GM19023 (cell line): ENCODE data around the gene SHANK1.

Source experiments
- ATAC-seq: cut with Tn5 transposase; IDR thresholded peaks from one replicate; pipeline ENCODE4 v1.9.1; 2021; ENCODE audit warnings: mild to moderate bottlenecking, moderate library complexity; ENCODE audit not compliant: unreplicated experiment

SHANK1 gene

DNA sequence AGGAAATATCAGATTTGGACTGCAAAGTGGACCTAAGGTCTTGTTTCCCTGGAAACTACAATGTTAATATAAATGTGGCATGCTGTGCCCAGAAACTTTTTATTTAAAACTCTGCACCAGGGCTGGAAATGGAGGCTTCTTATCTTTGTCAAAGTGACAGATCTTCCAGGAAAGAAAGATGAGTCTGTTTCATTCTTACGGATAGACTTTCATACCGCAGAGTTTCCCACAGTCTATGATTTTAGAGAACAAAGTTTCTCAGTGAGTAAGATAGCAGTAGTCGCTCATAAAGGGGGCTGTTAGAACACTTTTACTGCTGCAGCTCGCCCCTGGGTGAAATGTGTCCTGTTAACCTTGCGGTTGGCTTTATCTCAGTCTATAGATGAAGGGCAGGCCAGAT lies 10.3 kb upstream of the SHANK1 start:
- ATAC-seq: no peak

DNA sequence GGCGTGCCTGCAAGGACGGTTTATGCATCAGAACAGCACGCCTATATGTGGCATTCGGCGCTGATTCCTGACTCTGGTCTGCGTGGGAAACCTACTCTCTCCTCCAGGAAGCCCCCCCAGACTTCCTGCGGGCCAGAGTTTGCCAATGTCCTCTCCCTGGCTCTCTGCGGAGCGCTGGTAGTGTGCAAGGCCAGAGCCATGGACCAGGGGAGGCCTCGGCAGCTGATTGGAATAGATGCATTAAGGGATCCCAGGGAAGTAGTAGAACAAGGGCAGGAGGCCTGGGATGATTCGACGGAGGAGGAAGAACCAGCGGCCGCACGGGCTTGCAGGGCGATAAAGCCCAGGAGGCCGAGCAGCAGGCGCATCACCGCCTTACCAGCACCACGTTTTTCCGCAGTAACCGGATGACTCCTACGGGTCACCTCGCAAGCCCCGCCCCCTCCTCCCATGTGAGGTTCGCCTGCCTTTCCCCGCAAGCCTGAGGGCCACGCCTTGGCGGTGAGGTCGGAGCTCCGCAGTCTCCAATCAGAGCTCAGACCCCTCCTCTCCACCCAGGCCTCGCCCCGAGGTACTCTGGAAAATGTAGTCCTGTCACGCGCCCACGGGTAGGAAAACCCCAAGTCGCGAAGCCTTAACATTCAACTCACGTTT lies 8.6 kb upstream of the SHANK1 start:
- no peak for ATAC-seq

DNA sequence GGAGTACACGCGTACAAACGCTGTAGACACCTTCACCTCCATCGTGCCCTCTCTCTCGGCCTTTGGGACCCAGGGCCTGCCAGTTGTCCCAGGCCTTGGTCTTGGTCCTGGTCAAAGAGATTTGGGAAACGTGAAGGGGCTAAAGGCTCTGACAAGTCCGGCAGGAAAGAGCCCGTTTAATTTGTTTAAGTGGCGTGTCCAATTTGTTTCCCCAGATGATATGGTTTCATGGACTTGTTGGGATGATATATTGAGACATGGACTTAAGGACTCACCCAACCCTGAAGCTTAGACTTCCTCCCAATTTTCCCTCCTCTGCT lies 6.3 kb upstream of the SHANK1 start:
- ATAC-seq: no peak

DNA sequence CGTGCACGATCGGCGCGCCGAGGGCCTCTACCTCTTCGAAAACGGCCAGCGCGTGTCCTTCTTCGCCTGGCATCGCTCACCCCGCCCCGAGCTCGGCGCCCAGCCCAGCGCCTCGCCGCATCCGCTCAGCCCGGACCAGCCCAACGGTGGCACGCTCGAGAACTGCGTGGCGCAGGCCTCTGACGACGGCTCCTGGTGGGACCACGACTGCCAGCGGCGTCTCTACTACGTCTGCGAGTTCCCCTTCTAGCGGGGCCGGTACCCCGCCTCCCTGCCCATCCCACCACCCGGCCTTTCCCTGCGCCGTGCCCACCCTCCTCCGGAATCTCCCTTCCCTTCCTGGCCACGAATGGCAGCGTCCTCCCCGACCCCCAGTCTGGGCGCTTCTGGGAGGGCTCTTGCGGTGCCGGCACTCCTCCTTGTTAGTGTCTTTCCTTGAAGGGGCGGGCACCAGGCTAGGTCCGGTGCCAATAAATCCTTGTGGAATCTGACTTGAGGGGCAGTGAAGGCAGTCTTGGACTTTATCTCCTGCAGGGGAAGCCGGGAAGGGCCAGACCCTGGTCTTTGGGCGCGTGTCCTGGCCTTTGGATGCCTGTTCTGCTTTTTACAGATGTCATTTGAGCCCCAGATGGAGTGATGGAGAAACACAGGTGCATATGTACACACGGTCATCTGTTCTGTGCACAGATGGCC lies 5.8 kb upstream of the SHANK1 start:
- ATAC-seq: no peak

DNA sequence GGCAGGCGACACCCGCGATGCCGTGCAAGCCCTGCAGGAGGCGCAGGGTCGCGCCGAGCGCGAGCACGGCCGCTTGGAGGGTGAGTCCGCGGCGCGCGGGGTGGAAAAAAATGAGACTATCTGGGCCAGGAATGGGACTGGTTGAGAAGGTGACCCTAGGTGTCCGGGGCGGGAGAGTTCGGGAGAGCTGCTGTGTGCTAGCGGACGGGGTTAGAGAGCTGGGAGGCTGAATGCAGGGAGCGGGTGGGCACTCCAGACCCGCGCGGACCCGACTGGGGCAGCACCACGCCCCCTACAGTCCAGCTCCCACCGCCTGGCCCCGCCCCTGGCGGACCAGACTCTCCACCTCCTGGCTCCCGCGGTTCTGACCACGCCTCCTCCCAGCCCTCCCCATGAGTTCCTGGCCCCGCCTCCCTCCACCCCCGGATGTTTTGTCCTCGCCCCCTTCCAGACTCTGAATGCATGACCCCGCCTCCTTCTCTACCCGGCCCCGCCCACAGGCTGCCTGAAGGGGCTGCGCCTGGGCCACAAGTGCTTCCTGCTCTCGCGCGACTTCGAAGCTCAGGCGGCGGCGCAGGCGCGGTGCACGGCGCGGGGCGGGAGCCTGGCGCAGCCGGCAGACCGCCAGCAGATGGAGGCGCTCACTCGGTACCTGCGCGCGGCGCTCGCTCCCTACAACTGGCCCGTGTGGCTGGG lies 5.1 kb upstream of the SHANK1 start:
- ATAC-seq: peak; percentile 56

DNA sequence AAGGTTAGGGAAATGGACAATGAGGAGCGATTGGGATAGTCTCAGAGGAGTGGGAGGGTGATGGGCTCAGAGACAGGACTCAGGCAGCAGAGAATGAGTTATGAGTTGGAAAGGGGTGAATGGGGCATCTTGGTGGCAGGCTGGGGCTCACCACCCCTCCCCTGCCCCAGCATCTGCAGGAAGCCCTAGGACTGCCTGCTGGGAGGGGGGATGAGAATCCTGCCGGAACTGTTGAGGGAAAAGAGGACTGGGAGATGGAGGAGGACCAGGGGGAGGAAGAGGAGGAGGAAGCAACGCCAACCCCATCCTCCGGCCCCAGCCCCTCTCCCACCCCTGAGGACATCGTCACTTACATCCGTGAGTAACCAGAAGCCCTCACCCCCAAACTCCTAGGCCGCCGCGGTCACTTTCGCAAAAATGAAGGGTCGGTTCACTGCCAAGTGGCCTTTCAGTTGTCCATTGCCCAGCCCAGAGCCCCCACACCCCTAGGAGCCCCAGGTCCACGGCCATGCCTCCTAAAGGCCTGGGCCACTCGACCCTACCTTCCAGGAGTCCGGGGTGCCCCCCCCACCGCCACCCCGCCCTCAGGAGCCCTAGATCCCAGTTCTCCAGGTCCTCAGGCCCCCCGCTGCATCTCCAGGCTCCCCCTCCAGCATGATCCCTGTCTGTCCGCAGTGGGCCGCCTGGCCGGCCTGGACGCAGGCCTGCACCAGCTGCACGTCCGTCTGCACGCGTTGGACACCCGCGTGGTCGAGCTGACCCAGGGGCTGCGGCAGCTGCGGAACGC lies 4.3 kb upstream of the SHANK1 start:
- ATAC-seq: no peak

DNA sequence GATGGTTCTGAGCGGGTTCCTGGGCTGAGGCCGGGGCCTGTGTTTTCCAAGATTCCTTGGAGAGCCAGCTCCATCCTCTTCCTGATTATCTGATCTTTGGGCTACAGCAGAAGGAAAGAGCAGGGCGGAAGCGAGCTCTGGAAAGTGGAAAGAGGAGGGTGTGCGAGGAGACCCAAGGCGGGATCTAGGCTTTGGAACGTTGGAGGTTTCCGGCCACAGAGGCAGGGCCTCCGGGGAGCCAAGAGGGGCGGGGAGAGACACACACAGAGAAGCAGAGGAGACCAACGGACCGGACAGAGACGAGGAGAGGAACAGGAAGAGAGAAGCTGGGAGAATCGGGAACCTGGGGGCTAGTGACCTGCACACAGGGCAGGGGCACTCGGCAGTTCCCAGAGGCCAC lies 3.5 kb upstream of the SHANK1 start, which contains the start of gene CLEC11A:
TSS of gene CLEC11A (plus strand) at position 296 of the 400 bp plus-strand sequence. CDS start 162 bp downstream, outside the sequence.
- no peak for ATAC-seq

DNA sequence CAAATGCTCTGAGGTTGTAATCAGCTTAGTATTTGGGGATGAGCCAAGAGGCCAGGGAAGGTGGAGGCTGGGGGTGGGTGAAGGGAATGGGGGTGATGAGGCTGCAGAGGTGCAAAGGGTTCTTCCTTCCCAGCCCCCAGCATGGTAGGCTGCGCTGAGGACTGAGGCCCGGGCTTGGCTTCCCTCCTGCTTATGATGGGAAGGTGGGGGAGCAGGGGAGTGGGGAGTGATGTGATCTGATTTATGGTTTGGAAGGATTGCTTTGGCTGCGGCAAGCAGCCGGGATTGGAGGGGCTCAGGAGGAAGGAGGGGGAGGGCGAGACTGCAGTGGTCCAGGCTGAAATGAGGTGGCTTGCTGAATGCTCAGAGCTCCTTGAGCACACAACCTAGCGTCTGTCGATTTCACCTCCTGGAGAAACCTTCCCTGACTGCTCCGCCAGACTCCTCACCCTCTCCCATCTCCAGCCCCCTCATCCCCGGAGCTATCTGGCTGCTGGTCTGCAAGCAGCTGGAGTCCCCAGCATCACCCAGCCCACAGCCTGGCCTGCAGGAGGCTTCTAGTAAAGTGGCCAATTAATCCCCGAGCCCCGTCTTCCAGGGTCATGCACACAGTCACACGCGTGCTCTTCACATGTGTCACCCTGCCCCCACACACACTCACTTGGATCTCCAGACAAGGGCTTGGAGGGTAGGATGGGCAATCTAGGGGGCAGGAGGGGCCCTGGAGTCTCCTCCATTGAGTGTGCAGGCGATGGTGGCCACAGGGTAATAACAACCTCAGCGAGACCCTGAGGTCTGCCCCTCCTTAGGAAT lies 2.8 kb upstream of the SHANK1 start:
- ATAC-seq: no peak

DNA sequence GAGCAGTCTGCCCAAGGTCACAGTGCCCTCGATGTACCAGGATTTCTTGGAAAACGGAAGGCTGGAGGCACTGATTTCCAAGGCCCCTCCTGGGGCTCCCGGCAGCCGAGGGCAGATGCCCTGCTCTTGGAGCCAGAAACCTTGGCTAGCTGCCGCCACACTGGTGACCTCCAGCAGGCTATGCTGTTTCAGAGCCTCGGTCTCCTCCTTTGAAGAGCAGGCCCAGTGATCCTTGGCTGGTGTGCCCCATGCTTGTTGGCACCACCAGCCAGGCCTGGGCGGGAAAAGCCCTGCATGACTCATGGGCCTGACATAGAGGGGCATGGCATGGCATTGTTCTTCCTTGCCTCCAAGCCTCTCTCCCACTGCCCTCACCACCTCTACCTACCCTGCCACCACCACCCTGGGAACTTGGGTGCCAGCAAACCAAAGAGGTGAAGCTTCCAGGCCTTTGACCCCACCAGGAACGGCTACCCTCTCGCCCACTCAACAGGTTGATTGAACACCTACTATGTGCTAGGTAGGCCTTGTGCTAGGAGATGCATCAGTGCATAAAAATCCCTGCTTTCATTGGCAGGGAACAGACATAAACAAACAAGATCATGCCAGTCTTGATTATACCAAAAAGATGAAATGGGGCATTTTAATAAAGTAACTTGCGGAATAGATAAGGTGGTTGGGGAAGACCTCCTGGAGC lies 2.0 kb upstream of the SHANK1 start:
- no peak for ATAC-seq

DNA sequence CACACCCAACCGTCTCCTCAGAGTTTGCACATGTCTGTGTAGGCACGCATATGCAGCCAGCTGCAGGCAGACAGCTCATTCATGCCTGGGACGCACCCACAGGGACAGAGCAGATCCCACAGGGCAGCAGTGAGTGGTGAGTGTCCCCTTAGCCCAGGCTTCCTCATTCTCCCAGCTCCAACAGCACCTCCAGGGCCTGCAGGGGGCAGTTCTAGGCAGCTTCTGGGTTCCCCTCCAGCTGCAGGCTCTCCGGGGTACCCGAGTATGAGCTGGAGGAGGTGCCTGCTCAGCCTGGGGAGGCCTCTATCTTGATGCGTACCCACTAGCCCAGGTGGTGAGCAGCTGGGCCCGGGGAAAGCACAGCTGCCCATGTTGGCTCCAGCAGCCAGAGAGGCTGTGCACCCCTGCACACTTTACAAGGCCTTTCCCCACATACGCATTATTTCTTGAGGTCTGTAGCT lies 1.3 kb upstream of the SHANK1 start:
- ATAC-seq: no peak

DNA sequence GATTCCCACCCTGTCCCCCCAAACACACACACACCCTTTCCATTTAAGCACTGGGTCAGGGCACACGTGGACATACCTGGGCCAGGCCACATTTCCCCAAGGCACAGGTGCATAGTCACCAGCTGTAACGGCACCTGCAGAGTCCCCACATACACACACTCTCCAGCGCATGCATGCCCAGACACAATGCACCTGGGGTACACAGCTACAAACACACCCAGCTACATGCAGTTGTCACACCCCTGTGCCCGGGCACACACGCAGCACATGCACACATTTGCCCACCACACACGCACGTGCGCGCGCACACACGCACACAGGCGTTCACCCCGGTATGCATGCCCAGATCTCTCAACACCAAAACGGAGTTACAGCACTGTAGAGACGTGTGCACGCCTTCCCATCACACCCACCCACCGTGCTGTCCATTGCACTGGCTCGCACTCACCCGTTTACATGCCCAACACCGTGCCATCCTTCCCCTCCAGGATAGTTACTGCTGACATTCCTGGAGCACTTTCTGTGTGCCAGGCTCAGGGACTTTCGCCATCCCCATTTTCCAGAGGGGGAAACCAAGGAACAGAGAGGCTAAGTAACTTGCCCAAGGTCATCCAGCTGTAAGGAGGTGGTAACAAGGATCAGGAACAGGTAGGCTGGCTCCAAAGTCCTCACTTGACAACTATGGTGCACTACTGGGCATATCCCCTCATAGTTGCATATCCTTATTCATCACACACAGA lies 749 bp upstream of the SHANK1 start:
- ATAC-seq: no peak

DNA sequence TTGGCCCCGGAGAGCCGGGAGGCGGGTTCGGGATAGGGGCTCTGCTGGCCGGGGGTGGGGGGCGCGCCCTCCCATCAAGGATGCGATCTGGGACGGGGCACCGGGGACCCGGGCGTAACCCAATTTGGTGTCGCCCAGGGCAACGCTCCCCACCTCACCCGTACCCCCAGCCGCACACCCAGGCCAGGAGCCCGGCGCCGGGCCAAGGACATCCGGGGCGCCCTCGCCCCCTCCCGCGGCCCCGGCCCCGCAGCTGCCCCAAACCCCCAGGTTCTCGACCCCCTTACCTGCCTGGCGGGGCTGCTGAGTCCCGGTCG lies 525 bp downstream of the SHANK1 start:
- ATAC-seq: no peak

DNA sequence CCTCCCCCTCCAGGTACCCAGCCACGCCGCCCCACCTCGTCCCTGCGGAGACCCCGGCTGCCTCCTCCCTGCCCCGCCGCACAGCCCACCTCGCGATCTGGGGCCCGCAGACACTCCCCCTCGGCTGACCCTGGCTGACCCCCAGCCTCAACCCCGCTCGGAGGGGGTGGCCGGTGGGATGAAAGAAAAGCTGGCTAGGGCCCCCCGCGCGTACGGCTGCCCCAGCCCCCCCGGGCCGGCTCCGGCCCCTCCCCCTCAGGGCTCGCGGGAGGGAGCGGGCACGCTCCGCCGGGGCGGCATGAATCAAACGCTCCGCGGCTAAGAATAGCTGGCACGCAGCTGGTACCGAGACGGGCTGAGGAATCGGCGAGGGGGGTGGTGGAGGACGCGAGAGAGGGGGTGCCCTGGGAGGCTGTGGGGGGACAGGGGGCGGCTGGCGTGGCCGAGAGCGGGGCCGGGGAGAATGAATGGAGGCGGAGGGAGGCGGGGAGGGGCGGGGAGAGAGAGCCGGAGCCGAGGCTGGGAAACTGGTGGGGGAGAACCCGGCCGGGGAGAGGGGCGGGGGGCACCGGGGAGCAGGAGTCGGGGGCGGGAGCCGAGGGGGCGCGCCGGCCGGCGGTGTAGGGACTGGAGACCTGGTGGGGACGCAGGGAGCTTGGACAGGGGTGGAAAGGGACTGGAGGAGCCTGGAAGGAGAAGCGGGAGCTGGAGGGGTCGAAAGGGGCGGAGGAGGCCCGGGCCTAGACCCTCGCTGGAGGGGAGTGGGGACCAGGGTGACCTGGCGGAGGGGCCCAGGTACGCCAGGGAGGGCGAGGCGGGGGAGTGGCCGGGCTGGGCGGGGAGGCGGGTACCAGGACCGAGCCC lies 1.1 kb downstream of the SHANK1 start:
- no peak for ATAC-seq

DNA sequence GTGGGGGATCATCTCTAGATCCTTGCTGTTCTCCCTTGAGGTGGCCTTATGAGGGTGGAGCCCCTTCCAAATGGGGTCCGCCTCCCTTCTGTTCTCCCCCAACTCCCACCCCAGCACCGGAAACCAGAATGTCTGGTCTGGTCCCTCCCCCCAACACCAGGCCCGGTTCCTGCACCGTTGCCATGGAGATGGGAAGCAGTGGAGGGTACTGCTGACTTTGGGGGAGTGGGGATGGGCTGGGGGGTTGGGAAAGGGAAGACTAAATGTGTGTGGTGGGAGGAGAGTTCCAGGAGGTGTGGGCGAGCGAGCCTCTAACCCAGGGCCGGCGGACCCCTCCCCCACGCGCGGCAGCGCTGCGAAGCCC lies 1.7 kb downstream of the SHANK1 start:
- no peak for ATAC-seq

DNA sequence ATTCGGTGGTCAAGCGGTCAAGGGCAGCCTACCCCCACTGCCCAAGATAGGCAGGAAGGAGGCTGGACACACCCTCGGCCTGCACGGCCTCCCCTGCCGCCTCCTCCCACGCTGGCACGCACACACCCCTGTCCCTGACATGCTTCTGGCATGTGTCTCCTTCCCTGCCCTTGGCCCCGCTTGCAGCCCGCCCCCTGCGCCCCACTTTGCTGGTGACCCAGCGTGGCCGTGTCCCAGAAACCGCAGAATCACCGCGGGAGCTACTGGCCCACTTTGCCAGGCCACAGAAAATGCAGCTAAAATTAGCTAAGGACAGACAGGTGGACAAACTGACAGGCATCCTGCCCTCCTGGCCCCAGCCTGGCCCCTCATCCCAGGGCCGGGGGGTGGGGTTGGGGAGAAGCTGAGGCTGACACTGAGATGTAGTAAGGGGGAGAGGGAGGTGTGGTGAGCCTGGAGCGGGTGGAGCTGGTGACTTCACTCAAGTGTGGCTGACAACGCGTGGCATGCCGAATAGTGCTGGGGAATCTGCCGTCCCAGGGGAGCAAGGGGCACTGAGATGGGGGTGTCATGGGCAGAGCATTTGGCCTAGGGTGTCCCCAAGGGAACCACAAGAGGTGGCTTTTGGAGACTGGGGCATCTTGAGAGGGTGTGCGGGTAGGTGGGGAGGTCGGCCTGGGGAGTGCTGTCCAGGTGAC lies 2.4 kb downstream of the SHANK1 start:
- no peak for ATAC-seq

DNA sequence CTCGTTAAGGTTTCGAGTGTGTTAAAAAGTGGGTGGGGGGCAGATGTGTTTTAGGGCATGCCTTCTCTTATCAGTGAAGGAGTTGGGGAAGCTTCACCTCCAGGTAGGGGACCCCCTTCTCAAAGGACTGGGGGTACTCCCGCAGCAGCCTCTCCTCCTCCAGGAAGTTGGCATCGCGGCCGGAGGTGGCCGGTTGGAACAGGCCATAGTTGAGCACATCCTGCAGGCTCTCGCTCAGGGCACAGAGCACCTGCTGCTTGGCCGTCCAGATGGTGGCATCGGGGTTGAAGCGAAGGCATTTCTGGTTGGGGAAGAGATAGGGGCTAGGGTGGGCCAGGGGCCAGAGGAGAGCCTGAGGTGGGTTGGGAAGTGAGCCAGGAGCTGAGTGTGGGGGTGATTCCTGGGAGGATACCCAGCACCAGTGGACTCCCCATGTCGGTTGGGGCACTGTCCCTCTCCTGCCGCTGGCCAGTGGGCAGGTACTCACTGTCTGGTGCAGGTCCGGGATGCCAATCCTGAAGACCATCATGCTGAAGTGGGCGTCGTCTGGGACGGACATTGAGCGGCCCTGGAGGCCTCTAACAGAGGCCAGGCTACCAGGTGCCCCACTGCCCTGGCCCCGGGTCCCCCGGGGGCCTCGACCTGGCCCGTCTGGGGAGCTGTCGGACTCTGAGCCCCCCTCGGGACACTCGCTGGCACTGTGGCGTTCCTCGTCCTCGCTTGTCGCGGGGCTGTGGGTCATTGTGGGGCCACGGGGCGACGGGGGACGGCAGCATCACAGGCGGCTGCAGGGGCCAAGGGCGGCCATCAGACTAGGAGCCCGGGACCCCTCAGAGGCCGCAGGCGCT lies 3.2 kb downstream of the SHANK1 start:
- no peak for ATAC-seq
